Inferior parietal cortex (tissue), 1 donor: ENCODE measurements around the gene MCC.

Experiments used
- DNase-seq: peaks from one replicate; pipeline ENCODE4 v3.0.0-alpha.2; 2016; ENCODE audit errors: extremely low spot score

The MCC gene

DNA sequence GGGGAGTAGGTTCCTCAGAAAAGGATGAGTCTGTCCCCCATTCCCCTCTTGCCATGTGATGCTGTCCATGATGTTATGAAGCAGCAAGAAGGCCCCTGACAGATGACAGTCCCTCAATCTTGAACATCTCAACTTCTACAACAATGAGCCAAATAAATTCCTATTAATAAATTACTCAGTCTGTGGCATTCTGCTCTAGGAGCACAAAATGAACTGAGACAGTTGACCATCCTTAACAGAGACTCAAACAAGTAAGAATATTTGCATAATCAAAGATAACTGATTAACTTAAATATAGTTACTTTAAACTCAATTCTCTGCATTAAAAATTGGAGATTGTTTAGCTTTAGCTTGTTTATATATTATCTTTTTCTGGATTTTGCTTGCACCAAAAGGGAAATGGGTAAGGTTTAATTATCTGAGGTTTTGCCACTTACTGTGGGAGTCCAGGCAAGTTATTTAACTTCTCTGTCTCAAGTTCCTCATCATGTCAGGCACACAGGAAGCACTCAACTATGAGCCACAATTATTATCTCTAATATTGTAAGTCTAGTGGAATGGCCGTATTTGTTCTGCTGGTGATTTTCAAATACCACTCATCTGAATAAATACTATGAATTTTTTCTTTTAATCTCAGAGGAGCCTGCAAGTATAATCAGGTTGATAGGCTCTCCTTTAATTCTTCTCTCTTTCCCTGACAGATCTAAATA lies 216.4 kb downstream of the MCC start:
- no peak for DNase-seq

DNA sequence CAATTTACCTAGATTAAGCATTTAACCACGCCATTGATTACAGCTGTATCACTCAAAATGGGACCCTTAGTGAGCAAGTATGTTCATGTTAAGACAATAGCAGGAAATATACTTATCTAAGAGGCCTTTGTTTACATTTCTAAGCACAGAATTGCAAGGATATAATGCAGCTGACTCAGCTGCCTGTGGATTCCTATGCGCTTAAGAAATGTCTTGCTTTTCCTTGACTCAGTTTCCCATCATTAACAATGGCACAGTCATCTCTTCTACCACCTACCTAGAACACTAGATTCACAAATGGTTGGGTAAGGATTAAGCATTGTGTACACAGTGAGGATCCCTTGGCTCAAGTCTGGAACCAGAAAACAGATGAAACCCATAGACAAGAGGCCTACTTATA lies 217.2 kb downstream of the MCC start:
- DNase-seq = no peak

DNA sequence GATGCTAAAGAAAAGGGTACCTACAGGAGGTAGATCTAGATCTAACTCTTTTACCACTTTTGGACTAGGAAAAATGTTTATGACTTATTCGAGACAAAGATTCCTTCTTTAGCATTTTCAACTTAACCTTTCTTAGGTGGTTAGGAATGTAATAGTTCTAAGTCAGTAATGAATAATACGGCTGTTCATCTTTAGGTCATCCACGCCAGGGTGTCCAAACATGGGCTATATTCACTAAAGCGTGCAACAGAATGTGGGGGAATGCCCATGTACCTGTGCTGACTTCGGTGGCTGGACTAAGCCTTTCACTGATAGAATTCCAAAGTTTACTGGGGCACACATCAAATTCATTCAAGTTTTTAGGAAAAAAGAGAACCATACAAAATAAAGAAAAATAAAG lies 218.2 kb downstream of the MCC start:
- DNase-seq = no peak

DNA sequence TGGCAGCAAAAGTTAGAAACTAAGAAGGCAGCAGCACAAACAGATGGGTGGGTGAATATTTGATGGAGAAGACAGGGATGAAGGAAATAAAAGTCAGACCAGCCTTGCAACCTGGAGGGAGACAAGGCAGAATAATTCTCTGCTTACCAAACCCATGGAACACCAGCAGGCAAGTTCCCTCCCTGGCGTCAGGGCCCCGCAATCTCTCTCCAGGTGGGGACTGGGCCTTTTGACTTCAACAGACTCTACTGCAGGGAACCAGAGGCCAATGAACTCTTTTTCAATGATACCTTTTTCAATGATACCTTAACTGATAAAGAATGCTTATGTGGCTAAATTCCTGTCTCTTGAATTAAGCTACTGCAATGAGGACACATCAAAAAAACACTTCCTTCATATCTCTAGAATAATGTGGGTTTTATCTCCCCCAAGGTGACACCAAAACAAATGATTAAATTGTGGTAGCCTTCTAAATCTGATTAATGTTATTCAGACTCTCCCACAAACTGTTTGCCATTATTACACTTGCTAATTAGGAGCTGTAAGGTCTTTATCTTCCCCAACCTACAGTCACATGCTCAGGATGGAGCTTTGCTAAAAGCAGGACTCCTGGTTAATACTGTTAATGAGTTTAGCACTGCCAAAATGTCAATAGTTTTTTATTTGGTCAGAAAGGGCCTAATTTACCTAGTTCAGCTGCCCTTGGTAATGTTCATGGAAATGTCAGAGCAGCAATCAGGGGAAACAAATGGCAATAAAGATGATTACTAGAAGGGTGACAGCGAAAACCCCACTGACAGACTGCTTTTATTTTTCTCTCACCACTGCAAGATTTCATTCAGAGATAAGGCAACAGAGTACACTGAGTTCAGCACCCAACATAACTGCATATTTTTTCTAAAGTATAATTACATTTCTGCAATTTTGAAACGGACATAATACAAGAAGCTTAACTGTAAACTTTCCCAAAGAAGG lies 218.9 kb downstream of the MCC start:
- DNase-seq = no peak

DNA sequence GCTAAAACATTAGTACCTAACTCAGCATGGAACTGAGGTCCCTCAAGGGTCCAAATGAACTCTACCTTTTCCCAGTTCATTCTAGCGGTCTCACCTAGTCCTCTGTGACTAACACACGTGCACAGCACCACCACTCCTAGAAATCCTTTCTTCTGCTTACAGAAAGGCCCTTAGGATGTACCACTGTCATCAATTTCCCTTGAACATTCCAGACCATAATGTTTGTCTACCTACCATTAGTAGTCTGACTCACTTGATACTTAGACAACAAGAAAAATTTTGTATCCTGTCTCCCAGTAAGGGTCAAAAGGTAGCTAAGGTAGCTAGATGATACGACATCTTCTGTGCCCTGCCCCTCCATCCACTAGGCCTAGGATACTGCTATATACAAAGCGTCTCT lies 220.0 kb downstream of the MCC start:
- DNase-seq = no peak

DNA sequence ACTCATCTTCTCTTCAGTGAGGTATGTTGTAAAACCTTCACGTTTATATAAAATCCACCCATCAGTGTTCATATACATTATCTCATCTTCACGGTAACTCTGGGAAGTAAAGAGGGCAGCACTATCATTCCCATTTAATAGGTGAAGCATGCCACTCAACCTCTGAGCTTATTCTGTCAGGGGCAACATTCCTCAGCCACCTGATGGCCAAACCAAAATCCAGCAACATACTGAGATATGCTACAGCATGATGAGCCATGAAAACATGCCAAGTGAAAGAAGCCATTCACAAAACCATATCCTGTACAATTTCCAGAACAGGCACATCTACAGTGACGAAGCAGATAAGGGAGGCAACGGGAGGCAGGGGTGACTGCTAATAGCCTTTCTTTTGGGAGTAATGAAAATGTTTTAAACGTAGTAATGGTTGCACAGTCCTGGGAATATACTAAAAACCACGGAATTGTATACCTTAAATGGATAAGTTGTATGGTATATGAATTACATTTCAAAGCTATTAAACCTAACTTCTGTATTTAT lies 220.8 kb downstream of the MCC start:
- no peak for DNase-seq

DNA sequence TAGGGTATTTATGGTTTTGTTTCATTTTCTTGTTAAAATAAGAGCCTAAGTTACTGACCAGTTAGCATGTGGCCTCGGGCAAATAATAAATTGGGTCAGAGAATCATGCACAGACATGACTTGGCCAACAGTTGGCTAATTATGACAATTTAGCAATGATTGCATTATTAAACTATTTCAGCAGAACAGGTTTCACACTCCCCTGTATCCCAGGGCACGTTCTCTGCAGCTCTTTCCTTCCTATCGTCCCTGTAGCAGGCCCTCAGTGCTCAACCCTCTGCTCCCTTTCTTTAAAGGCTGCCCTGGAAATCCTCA lies 221.4 kb downstream of the MCC start:
- DNase-seq = no peak

DNA sequence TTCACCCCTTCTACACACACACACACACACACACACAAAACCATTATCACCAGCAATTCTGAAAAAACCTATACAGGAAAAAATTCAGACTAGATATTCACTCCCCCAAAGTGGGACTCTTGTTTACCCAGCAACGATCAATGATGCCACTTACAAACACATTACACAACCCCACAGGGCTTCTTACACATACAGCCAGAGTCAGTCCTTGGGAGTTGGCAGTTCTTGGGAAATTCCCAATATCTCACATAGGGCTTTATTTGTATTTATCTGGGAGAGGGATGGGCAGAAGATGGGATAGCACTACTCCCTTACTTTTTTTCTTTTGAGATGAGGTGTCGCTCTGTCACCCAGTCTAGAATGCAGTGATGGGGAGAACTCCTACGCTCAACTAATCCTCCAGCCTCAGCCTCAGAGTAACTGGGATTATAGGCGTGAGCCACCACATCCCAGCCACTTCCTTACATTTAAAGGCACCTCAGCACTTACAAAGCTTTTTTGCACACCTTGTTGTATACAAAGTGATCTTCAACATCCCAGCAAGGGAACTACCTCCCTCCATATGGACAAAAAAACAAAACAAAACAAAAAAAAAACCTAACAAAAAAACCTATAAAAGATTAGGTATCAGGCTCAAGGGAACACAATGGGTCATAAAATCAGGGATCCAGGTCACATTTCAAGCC lies 221.9 kb downstream of the MCC start:
- no peak for DNase-seq

DNA sequence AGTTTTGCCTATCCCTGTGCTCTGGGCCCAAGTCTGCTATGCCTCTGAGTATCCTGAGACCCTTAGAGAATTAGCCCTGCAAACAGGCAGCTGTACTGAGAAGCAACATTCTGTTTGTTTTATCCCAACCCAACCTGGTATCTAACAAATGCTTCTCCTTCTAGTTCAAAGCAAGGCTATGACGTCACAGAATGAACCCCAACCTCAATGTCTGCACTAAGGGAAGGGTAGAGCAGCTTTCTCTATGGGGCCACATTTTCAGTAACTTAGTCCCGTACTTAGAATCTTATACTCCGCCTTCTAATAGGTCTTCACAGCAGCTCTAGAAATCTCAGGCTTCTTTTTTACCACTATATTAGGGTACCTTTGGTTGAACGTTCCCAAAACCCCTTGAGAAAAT lies 223.1 kb downstream of the MCC start:
- DNase-seq = no peak

DNA sequence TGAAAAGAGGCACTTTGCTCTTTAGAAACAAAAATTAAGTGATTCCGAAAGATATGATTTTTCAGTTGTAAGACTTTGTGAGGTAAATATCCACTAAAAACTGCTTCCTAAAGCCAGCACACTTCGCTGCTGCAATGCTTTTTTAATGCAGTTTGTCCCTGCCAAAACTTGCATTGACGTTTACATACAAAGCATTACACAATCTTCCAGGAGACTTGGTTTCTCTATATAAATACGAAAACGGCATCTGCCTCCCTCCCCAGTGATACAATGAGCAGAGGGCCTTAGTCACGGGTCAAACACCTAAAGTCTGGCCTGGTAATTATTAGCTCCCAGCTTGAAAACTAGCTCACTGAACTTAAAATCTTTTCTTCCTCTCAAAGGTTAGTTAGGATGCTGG lies 224.2 kb downstream of the MCC start:
- DNase-seq = no peak

DNA sequence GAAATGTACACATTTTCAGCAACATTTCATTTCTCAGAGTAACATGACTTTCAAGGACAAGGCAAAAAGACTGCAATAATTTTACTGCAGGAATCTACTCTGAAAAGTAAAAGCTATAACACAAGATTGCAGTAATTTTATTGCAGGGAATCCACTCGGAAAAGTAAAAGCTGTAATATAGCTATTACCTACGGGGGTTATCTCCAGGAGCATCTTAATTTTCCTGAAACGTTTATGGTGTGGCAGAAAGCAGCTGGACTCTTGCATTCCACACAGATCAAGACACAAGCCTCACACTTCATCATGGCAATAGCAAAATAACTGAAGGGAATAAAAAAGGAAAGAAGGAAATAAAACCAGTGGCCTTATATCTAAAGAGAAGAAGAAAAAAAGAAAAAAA lies 224.7 kb downstream of the MCC start:
- DNase-seq = no peak

DNA sequence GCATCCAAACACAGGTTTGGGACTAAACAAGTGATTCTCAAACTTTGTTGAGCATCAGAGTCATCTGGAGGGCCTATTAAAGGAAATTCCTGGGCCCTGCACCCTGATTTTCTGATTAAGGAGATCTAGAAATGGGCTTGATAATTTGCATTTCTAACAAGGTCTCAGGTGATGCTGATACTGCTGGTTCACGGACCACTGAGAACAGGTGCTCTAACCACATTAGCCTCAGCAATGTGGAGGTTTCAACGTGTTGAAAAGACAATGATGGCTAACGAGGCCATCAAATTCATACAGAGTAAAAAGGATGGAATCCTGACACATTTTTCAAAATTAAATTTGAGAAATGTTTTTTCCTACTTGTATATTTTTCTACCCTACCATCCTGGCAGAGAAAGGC lies 225.6 kb downstream of the MCC start:
- DNase-seq = no peak

DNA sequence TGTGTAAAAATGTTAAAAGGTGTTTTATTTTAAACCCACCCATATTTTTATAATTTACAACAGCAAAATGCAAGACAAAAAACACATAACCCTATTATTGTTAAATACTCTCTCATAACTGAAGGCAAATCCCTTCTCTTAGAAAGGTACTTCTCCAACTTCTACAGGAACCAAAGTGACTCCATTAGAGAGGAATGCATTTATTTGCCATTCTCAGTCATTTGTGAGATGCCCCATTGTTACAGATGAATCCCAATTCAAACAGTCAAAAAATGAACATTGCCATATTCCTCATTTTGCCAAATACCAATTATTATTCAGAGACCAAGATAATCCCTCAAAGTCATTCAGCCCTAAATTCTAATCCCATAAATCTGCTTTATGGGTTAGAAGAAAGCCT lies 229.2 kb downstream of the MCC start:
- DNase-seq = no peak

DNA sequence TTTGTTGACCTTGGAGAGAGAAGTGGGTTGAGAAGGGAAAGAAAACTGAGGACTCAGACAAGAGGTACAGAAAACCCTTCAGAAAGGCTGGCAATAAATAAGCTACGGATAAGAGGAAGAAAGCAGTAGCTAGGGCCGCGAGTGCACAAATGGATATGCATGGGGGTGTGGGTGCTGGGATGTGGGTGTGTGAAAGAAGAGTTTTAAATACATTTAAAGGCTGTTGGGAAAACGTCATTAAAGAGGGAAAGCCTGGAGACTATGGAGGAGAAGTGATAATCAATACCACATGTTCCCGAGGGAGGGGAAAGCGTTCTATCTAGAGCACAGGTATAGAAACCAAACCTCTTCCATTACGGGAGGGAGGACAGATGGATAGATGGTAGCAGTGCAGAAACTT lies 230.7 kb downstream of the MCC start:
- DNase-seq = no peak

DNA sequence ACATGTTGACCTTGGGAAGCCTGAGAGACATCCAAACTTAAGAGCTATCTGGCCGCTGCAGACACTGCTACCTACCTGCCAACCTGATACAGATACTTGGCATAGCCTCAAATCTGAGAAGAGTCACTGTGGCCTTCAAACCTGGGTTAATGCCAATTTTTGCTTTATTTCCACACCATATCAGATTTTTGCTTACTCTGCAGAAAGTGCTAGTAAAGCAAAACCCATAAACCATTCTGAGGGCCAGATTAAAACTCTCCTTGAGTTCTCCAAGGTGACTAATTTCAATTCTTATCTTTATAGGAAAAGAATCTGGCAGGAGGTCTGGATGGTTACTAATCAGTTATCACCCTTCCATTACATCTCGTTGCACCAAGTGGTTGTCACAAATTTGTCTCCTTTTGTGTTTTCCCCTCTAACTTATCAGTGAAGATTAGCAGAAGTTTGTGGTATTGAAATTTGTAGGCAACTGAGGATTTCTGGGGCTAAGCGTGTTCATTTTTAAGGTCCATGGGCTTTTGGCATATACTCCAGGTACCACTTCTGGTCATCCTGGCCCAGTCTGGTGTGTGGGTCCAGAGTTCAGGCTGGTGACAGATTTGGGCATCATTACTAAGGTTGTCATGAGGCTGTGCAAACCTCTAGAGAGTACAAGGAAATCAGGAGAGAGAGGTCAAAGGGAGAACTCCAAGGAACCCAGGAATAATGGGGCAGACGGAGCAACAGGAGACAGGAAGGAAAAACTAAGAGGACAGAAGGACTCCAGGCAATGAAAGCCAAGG lies 231.4 kb downstream of the MCC start:
- DNase-seq = no peak

DNA sequence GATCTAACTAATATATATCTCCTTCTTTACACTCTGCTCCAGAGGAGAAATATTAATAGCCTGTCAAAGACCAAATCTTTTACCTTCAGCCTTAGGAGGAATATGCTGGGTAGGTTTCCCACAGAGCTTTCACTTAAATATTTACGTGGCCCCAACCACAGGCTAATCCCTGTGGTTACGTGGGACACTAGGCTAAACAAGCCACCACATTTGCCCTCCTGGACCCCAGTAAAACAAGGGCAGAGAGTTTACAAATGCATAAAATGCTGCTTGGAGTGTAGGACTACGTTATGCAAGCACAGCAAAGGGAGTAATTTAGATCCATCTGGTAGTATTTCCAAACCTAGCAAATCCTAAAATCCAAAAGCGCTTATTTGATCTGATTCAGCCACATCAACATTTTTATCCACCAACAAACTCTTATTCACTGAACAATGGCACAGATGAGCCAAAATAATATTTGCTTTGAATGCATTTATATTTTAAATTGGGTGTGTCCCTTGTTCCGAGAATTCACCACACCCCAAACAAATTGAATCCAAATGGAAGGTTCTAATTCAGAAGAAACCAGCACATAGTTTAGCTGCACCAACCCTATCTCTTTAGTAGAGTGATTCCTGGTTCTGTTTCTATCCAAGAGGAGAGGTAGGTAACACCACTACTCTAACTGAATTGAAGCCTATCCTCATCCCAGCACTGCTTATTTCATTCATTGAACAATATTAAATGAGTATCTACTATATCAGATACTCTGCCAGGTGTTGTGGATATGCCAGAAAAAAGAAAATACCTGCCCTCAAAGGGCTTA lies 232.5 kb downstream of the MCC start:
- DNase-seq = no peak

DNA sequence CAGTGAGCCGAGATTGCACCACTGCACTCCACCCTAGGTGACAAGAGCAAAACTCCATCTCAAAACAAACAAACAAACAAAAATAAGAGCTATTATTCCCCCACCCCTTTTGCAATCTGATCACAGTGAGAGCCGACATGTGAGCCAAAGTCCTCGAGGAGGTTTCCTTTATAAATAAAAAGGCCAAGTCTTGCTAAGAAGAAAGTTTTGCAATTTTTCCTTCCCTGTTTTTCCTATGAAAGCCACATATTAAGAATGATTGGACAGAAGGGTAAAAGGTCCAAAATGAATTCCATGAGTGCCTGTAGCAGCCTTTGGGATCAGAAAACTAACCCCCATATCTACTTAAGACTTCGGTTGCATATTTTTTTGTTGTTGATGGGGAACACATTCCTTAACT lies 233.1 kb downstream of the MCC start:
- no peak for DNase-seq

DNA sequence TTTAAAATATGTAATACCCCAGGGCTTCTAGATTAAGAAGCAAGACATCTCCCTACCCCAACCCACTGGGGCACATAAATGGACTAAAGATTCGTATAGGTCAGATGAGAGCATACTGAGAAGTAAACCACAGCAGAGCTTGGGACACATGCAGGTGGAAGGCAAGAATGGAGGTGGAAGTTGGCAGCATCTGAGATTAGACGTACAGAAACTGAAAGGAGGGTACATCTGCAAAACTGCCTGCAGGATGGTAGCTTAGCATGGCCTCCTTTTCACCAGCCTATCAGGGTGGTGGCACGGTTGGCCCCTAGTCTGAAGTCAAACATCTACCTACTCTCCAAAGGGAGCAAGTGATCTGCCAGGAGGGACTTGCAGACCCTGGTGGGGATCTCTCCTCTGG lies 235.2 kb downstream of the MCC start:
- no peak for DNase-seq

DNA sequence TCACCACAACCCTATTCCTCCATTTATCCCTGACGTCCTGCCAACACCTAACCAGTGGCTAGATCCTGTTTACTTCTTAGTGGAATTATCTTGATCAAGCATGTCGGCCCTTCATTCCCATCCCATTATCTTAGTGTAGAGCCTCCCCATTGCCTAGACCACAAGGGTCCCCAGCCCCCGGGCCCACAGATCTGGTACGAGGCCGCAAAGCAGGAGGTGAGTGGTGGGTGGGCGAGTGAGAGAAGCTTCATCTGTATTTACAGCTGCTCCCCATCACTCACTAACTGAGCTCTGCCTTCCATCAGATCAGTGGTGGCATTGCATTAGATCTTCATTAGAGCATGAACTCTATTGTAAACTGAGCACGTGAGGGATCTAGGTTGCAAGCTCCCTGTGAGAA lies 236.2 kb downstream of the MCC start:
- no peak for DNase-seq

DNA sequence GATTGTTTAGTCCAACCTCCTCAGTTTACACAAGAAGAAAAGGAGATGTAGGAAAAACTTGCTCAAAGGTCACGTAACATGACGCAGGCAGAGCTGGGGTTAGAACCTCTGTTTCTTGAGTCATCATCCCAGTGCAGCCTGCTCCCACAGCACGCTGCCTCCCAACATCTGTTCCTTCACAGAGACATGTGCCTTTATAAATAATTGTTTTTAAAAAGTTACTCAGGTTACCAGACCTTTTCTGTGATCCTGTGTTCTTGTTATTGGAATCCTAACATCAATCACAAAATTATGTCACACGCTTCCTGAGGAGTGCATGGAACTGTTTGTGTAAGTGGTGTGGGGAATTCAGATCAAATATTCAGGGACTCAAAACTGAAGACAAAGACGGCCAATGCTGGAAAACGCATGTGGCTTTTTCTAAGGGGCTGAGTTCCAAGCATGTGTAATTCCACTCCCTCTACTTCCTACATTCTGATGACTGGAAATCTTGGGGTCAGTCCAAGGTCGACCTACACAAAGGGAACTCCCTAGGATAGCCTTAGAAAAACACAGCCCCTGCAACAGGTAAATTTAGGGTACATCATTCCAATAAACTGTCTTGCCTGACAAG lies 237.8 kb downstream of the MCC start:
- DNase-seq = no peak
